HUDEP-2 (cell line): Measurements from ENCODE around the gene SLC45A2.
A peak's percentile ranks its signal among the peaks of the same experiment; 100 is the strongest.
"Not testable (repeated sequence)": the region's sequence is repeated elsewhere in the genome, so short reads cannot be mapped to it uniquely, and the experiment has no call there.

Experiments
- DNase-seq, 76 experiments: peaks; one replicate each; lab custom pipeline; 2025; ENCODE audit not compliant: unreplicated experiment in 76 of 76; lab: John Stamatoyannopoulos, UW

The SLC45A2 gene

DNA sequence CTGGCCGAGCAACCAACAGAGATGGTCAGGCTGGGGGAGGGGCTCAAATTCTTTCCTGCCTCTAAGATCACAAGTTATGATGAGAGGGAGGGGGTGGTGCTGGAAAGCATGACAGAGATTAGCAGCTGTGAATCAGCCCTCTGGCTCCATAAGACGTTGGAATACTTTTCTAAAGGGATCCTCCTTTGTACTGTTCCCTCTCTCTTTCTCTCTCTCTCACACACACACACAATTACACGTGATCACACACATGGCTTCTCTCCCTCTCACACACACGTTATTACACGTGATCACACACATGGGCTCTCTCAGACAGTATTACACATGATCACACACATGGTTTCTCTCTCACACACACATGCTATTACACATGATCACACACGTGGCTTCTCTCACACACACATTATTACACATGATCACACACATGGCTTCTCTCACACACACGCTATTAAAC, at the start of gene SLC45A2:
Gene SLC45A2 (minus strand): TSS at position 23 of the 454 bp plus-strand sequence. CDS start 110 bp downstream, outside the sequence.
- no peak for DNase-seq

DNA sequence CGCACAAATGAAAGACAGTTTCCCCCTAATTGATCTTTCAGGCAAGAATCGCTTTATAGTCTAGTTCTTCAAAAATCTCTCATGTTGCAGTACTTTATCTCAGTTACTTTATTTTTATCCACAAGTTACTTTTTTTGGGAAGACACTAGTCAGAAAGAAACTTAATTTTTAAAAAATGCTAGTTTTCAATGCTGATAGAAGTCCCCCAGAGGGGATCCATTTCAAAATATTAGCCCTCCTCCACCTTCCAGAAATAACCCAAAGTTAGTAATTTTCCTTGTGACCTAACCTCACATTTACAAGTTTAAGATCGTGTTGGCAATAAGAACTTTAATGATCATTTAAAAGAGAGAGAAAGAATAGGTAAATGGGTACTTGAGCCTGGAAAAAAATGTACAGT, 47.5 kb upstream of the SLC45A2 start:
- no peak for DNase-seq

DNA sequence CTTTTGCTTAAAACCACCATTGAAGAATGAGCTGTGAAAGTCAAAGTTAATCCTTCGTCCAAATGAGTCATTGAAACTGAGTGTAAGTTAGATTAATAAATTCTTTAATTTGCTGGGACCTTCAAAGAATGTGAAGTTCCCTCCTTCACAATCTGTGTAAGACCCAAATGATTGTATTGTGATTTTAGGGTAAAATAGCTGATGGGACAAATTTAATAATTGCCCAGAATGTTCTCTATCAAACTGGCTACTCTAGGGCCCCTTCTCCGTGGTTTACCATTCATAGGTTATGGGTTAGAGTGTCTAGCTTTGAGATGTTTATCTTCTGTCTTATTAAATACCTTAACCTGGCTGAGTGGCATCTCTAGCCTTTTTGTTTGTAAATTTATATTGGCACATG, 46.6 kb upstream of the SLC45A2 start:
- DNase-seq: no peak

GRCh38 chr5:34030585-34030984, 46.1 kb upstream of the SLC45A2 start:
- not testable (repeated sequence) for DNase-seq

GRCh38 chr5:34030048-34030447, 45.6 kb upstream of the SLC45A2 start:
- no peak for DNase-seq

DNA sequence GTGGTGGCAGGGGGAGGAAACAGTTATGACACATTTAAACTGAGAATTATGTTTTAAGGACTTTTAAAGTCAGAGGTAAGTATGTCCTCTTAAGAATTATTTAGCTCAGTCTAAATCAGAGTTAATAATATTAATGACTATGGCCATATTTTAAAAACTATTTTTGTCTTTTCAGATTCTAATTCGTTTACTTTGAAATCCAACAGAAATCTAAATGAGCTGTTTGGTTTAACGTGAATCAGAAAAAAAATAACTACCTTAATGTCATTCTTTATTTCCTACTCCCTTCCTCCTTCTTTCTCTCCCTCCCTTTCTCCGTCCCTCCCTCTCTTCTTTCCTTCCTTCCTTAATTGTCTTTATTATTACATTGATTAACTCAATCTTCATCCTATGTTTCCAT, 43.9 kb upstream of the SLC45A2 start:
- DNase-seq: no peak

- no peak for DNase-seq
Observed at GRCh38 chr5:34026089-34026761, 41.7 kb upstream of the SLC45A2 start.

DNA sequence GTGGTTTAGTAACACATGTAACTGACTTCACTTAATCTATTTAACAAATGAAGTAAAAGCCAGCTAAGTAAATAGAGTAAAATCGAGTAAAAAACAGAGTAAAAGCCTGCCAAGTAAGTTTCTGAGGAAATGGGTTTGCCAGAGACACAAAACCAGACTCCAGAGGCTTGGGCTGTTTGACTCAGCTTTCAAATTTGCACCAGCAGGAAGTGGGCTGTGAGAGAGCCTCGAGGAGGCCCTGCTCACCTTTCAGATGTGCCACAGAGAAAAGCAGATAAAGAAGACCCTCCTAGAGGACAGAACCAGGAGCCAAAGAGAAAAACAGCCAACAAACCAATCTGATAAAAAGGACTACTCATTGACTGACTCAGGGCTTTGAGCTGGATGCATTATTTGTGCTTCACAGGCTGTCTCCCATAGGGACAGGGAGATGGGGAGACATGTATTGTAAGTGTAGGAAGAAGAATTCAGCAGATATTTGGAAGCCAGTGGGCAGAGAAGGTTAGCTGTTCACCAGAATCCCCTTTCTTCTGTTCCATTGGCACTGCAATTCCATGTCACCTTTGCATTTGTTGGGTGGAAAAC, 37.7 kb upstream of the SLC45A2 start:
- DNase-seq: no peak

- DNase-seq: no peak
Observed at GRCh38 chr5:34021334-34021733, 36.8 kb upstream of the SLC45A2 start.

GRCh38 chr5:34020726-34021125, 36.2 kb upstream of the SLC45A2 start:
- DNase-seq: no peak

GRCh38 chr5:34017254-34017653, 32.8 kb upstream of the SLC45A2 start:
- DNase-seq: no peak

DNA sequence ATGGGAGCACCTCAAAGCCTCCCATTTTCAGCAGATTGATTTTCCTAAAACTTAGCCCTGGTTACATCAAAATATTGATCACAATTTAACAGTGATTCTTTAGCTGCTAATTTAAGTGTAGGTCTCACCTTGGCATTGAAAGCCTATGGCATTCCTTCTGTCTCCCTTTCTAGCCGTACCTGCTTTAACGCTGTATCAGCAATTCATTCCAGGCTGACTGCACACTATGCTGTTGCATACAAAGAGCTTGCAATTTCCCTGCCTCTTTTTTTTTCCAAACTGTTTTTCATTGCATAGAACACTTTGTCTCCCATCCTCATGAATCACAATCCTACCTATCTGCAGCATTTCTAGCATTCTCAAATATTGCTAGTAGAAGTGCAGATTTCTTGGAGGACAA, 32.3 kb upstream of the SLC45A2 start:
- DNase-seq: no peak

- no peak for DNase-seq
Observed at GRCh38 chr5:34016222-34016621, 31.7 kb upstream of the SLC45A2 start.

DNA sequence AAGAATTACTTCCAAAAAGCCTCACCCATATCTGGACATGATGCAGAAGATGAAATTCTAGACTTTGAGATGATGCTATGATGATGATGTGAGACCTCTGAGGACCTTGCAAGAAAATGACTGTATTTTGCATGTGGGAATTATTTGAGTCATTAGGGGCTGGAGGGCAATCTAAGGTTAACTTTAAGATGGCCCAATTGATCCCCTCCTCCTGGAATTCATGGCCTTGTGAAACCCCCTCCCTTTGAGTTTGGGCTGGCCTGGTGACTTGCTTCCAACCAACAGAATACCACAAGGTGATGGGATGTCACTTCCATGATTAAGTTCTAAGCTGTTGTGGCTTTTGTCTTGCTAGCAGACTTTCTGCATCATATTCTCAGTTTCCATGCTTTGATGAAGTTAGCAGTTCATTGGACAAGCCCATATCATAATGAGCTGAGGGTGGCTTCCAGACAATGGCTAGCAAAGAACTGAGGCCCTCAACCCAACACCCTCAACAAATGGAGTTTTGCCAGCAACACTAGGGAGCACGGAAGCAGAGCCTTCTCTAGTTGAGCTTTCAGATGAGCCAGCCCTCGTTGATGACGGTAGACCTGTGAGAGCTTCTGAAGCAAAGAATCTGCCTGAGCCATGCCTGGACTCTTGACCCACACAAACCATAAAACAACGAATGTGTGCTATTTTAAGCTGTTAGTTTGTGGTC, 30.8 kb upstream of the SLC45A2 start:
- no peak for DNase-seq

DNA sequence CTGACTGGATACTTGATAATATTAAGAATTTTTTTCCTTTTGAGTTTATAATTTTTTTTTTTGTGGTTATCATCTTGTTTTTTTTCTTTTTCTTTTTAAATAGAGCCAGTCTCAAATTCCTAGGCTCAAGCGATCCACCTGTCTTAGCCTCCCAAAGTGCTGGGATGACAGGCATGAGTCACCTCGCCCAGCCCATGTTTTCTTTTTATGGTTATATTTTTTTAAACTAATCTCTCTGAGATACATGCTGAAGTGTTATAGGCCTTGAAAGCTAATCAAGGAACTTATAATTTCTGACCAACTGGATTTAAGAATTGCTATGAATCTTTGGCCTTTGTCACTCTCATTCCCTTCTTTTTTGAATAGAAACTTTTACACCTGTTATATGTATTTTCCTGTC, 30.1 kb upstream of the SLC45A2 start:
- no peak for DNase-seq

- no peak for DNase-seq
Observed at GRCh38 chr5:34013547-34013946, 29.1 kb upstream of the SLC45A2 start.

GRCh38 chr5:34012791-34013190, 28.3 kb upstream of the SLC45A2 start:
- DNase-seq: no peak

DNA sequence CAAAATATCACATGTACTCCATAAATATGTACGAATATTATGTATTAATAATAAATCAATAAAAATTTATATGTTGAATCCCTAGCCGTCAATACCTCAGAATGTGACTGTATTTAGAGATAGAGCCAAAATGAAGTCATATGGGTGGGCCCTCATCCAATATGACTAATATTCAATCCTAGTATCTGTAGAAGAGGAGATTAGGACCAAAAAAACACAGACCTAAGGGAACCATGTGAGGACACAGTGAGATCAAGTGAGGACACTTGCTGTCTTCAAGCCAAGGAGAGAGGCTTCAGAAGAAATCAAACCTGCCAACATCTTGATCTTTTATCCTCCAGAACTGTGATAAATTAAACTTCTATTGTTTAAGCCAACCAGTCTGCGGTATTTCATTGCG, 27.0 kb upstream of the SLC45A2 start:
- peak in 18 of 76 experiments; percentile 3 to 64 (median 35) for DNase-seq

DNA sequence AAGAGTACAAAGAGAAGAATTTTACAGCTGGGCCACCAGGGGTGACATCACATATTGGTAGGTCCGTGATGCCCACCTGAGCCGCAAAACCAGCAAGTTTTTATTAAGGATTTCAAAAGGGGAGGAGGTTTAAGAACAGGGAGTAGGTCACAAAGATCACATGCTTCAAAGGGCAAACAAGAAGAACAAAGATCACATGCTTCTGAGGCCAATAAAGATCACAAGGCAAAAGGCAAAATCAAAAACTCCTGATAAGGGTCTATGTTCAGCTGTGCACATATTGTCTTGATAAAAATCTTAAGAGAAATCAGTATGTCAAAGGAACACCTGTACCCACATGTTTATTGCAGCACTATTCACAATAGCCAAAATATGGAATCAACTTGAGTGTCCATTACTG, 25.7 kb upstream of the SLC45A2 start:
- DNase-seq: not testable (repeated sequence)

- no peak for DNase-seq
Observed at GRCh38 chr5:34009610-34010009, 25.1 kb upstream of the SLC45A2 start.

GRCh38 chr5:34008802-34009201, 24.3 kb upstream of the SLC45A2 start:
- peak in 2 of 76 experiments; percentile 3 to 20 for DNase-seq
